ENCODE measurements around the gene NEU3. TPM values are rescaled to one million over a fixed set of nuclear protein-coding genes. Genes with fewer than 3 reads are reported as not detected.
"Not testable (repeated sequence)": the region's sequence is repeated elsewhere in the genome, so short reads cannot be mapped to it uniquely, and the experiment has no call there.

Gene NEU3
- total and polyA plus RNA-seq, 2 donors (not counting 1 experiment from before 2014, with no cell fraction given), result 17.0 to 17.4 TPM

- peaks cover 17 to 52% of the 10 kb centered on the region in 2 experiments for H3K36me3 ChIP-seq (replicated peaks in 1 of 2; ENCODE audit: control extremely low read depth in 1 of 2, control insufficient read depth in 1 of 2, extremely low read depth in 1 of 2, insufficient read depth in 2 of 2, low read length in 1 of 2)
- peaks cover 98% of the 10 kb centered on the region for H3K79me2 ChIP-seq (ENCODE audit: control insufficient read depth, insufficient read depth, low read length)
- H3K27me3 Mint-ChIP-seq; H3K9me3 Mint-ChIP-seq (ENCODE audit: insufficient read depth); H2AFZ ChIP-seq (ENCODE audit: insufficient read depth, low read depth, low read length, poor library complexity, severe bottlenecking); H3K4me3 ChIP-seq (ENCODE audit: control extremely low read depth in 1 of 5, extremely low read depth in 1 of 5, insufficient read depth in 1 of 5, low read depth in 2 of 5, low read length in 4 of 5); H3K9me3 ChIP-seq (ENCODE audit: control extremely low read depth in 1 of 3, control insufficient read depth in 2 of 3, insufficient read depth in 1 of 3, low read length in 2 of 3); DNase-seq; intact Hi-C loops (cut with micrococcal nuclease); H3K4me2 ChIP-seq (replicated peaks; ENCODE audit: low read depth, low read length, poor library complexity, severe bottlenecking); H3K27ac ChIP-seq (ENCODE audit: low read length in 2 of 2); H3K4me3 Mint-ChIP-seq; POLR2A ChIA-PET; H3K9ac ChIP-seq (ENCODE audit: low read length); ATAC-seq (ENCODE audit: low read depth); H3K27me3 ChIP-seq (replicated peaks in 1 of 4; ENCODE audit: control extremely low read depth in 1 of 4, control insufficient read depth in 3 of 4, insufficient read depth in 4 of 4, low read length in 3 of 4); H3K27ac Mint-ChIP-seq: not testable (repeated sequence)
- H4K20me1 ChIP-seq (ENCODE audit: control insufficient read depth, insufficient read depth, low read length, poor library complexity, severe bottlenecking), result peaks cover 64% of the 10 kb centered on the region
- peaks cover 16 to 38% of the 10 kb centered on the region in 2 donors for H3K4me1 ChIP-seq (ENCODE audit: control insufficient read depth in 2 of 2, insufficient read depth in 2 of 2, low read length in 2 of 2)
- CTCF ChIA-PET, result interaction anchor here (0.9 to 2.1 kb wide), 4 partner anchors 30 to 180 kb away, joined by 3 to 8 read pairs (median 3); no protein-coding TSS in a partner anchor
- WGBS (ENCODE audit: insufficient coverage), result 100% methylated on average over 6 of the region's 6 CpGs
- peaks cover 82% of the 10 kb centered on the region for H3K4me1 Mint-ChIP-seq
These were observed 28.6 kb upstream of the NEU3 start for GRCh38 chr11:74960128-74960527.

GRCh38 chr11:74966651-74967050 lies 22.1 kb upstream of the NEU3 start:
- WGBS (ENCODE audit: insufficient coverage), result 95% methylated on average over 4 of the region's 5 CpGs
- Histone ChIP-seq H3K4me1 (ENCODE audit: control insufficient read depth in 2 of 2, insufficient read depth in 2 of 2, low read length in 2 of 2) (peaks cover 0 to 10% of the 10 kb centered on the region in 2 donors), H3K36me3 (replicated peaks in 1 of 2; ENCODE audit: control extremely low read depth in 1 of 2, control insufficient read depth in 1 of 2, extremely low read depth in 1 of 2, insufficient read depth in 2 of 2, low read length in 1 of 2) (peaks cover 8 to 68% of the 10 kb centered on the region in 2 experiments), H3K27ac (ENCODE audit: low read length in 2 of 2) (no peak overlapping the region), H3K79me2 (ENCODE audit: control insufficient read depth, insufficient read depth, low read length) (peaks cover 67% of the 10 kb centered on the region), H2AFZ (ENCODE audit: insufficient read depth, low read depth, low read length, poor library complexity, severe bottlenecking) (no peak overlapping the region), H3K27me3 (replicated peaks in 1 of 4; ENCODE audit: control extremely low read depth in 1 of 4, control insufficient read depth in 3 of 4, insufficient read depth in 4 of 4, low read length in 3 of 4) (no peaks in the 10 kb centered on the region), H3K9ac (ENCODE audit: low read length) (no peak overlapping the region), H3K9me3 (ENCODE audit: control extremely low read depth in 1 of 3, control insufficient read depth in 2 of 3, insufficient read depth in 1 of 3, low read length in 2 of 3) (no peaks in the 10 kb centered on the region), H3K4me3 (ENCODE audit: control extremely low read depth in 1 of 5, extremely low read depth in 1 of 5, insufficient read depth in 1 of 5, low read depth in 2 of 5, low read length in 4 of 5) (no peak overlapping the region), H3K4me2 (replicated peaks; ENCODE audit: low read depth, low read length, poor library complexity, severe bottlenecking) (no peak overlapping the region), H4K20me1 (ENCODE audit: control insufficient read depth, insufficient read depth, low read length, poor library complexity, severe bottlenecking) (peaks cover 29% of the 10 kb centered on the region)
- ATAC-seq (ENCODE audit: low read depth) (no peak), DNase-seq (no peak)
- ChIA-PET CTCF (no interaction called here), POLR2A (interaction anchor here (0.5 kb wide), 1 partner anchor 31 kb away, joined by 6 read pairs; no protein-coding TSS in a partner anchor)
- no peaks in the 10 kb centered on the region for H3K27me3 Mint-ChIP-seq
- intact Hi-C loops (cut with micrococcal nuclease), result no loop called here
- no peak for TF ChIP-seq CTCF (IDR thresholded peaks at IDR 0.05)
- no peak for TF ChIP-seq EZH2 (IDR thresholded peaks at IDR 0.05; ENCODE audit: borderline replicate concordance, insufficient read depth, low read depth, low read length, poor library complexity, severe bottlenecking)
- no peak overlapping the region for H3K4me3 Mint-ChIP-seq
- H3K4me1 Mint-ChIP-seq, result peaks cover 27% of the 10 kb centered on the region
- H3K27ac Mint-ChIP-seq, result no peak overlapping the region
- H3K9me3 Mint-ChIP-seq (ENCODE audit: insufficient read depth), result no peaks in the 10 kb centered on the region

All from B cell (primary cell).